MG63 (cell line): ENCODE measurements around the gene DIDO1. TPM values are rescaled to one million over a fixed set of nuclear protein-coding genes. Genes with fewer than 3 reads are reported as not detected.
"Not testable (repeated sequence)": the region's sequence is repeated elsewhere in the genome, so short reads cannot be mapped to it uniquely, and the experiment has no call there.

Experiments
- DNase-seq: peaks from one replicate; pipeline ENCODE4 v3.0.0-alpha.2; 2020
- H3K27me3 ChIP-seq: fragments of 250-450 bp; sonication (Bioruptor Pico); 2 replicates; pipeline ENCODE4 v1.5.1; 2020; ENCODE audit warnings: mild to moderate bottlenecking, moderate library complexity
- H3K36me3 ChIP-seq: fragments of 250-450 bp; sonication (Bioruptor Pico); 2 replicates; pipeline ENCODE4 v1.5.1; 2020; ENCODE audit warnings: mild to moderate bottlenecking, moderate library complexity
- H3K4me3 ChIP-seq: fragments of 250-450 bp; sonication (Bioruptor Pico); 2 replicates; pipeline ENCODE4 v1.5.1; 2020; ENCODE audit warnings: mild to moderate bottlenecking, moderate library complexity
- H3K9me3 ChIP-seq: fragments of 250-450 bp; sonication (Bioruptor Pico); 2 replicates; pipeline ENCODE4 v1.5.1; 2020; ENCODE audit warnings: mild to moderate bottlenecking, moderate library complexity
- total RNA-seq: library from RNA; depleted of rRNA; stranded (reverse); fragments of >200 nt; shearing (Covaris generic); gene quantifications from 2 replicates; pipeline ENCODE4 v1.2.3, GENCODE V29; 2014; ENCODE audit warnings: low replicate concordance

DIDO1 gene
- total RNA-seq, 1 experiment from 2014 or later: 21.2 TPM

DNA sequence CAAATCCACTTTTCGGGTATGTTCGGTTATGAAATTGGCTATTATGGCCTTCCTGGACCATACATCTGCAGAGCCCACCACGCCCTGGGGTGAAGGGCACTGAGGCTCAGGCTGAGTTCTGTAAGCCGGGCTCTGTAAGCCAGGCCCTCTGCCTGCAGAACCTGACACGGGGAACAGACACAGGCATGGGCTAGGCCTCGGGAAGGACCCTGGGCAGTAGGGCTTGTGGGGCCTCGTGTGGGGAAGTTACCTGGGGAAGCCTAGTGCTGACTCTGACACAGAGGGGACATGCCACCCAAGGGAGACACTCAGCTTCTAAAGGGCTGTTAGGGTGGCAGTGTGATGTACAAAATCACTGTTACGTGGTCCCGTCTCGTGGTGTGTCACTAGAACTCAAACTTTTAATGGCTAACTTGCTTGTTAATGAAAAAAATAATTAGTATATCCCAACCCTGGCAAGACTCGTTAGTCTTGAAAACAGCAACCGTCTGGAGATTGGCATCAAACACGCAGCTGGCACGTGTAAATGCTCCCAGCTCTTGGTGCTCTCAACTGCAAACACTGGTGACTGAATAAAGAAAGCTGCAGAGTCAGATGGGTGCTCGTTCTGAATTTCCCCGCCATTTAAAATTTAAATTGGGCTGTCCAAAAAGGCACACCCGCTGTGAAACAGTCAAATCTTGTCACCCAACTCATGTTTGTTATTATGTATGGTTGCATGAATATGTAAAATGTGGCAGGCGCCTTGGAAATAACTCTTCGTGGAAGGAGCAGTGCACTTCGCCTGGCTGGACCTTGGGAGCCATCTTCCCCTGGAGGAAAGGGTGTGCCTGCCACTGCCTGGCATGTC, 41.0 kb downstream of the DIDO1 start:
- H3K27me3 ChIP-seq: no peaks in the 10 kb centered on the region
- DNase-seq: no peak
- no peak overlapping the region for H3K4me3 ChIP-seq
- peaks cover 62% of the 10 kb centered on the region for H3K36me3 ChIP-seq
- no peaks in the 10 kb centered on the region for H3K9me3 ChIP-seq

DNA sequence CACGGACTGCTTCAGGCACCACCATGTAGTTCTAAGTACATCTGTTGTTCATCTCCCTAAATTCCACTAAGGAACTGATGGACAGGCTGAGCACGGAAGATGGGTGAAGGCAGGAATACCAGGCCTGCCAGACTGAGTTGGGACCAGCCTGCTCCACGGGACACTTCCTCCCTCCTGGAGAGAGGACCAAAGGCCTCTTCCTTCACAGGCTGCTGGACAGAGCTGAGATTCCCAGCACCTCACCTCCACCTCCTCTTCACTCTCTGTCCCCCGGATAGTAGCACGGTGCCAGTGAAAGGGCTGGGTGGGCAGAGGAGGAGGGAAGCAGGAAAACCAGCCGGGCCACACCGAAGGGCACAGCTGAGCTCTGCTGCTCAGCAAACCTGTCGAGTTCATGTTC, 41.7 kb downstream of the DIDO1 start:
- DNase-seq: no peak
- no peak overlapping the region for H3K4me3 ChIP-seq
- peaks cover 62% of the 10 kb centered on the region for H3K36me3 ChIP-seq
- no peaks in the 10 kb centered on the region for H3K9me3 ChIP-seq
- no peaks in the 10 kb centered on the region for H3K27me3 ChIP-seq

DNA sequence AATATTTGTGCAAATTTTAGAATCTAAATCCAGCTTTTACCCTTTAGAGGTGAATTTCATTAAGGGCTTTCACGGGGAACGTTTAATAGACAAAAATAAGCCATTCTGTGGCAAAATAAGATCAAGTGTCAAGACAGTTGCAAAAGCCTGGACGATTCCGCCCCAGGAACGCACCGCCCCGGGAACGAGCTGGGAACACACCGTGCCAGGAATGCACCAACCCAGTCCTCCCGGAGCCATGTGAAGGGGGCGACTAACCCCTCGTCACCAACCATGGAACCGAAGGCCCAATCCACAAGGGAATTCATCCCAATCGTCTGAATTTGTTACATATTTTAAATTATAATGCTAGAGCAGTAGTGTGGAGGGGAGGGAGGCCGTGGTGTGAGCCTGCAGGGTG, 43.9 kb downstream of the DIDO1 start:
- no peak for DNase-seq
- Histone ChIP-seq H3K27me3 (no peaks in the 10 kb centered on the region), H3K36me3 (peaks cover 41% of the 10 kb centered on the region), H3K9me3 (no peaks in the 10 kb centered on the region), H3K4me3 (no peak overlapping the region)

DNA sequence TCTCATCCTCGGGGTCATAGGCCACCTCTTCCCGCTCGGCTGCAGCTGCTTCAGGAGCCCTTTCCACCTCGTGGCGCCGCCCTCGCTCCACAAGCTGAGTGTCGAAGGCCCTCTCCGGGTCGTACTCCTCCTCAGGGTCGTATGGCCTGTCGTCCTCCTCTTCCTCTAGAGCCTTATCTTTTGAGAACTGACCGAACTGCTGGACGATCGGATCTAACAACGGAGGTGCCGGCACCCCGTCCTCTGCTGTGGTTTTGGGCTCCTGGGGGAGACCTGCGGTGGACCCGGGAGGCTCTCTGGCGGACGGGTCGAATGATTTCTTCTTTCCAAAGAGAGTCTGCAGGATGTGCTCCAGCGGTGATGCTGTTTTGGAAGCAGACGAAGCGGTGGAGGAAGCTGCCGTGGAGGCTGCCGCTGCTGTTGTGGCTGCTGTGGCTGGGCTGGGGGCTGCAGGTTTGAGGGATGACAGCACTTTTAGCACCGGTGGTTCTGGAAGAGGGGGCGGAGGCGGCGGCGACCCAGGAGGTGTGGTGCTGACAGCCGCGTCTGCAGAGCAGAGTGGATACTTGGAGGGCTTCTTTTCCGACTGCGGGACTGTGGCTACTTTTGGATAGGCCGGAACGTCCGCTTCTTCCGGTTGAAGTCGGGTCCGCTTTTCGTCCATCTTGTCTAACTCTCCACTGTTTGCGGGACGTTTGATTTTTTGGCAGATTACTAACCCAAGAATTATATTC, 44.5 kb downstream of the DIDO1 start:
- H3K9me3 ChIP-seq: no peaks in the 10 kb centered on the region
- DNase-seq: no peak
- peaks cover 35% of the 10 kb centered on the region for H3K36me3 ChIP-seq
- no peaks in the 10 kb centered on the region for H3K27me3 ChIP-seq
- H3K4me3 ChIP-seq: no peak overlapping the region

DNA sequence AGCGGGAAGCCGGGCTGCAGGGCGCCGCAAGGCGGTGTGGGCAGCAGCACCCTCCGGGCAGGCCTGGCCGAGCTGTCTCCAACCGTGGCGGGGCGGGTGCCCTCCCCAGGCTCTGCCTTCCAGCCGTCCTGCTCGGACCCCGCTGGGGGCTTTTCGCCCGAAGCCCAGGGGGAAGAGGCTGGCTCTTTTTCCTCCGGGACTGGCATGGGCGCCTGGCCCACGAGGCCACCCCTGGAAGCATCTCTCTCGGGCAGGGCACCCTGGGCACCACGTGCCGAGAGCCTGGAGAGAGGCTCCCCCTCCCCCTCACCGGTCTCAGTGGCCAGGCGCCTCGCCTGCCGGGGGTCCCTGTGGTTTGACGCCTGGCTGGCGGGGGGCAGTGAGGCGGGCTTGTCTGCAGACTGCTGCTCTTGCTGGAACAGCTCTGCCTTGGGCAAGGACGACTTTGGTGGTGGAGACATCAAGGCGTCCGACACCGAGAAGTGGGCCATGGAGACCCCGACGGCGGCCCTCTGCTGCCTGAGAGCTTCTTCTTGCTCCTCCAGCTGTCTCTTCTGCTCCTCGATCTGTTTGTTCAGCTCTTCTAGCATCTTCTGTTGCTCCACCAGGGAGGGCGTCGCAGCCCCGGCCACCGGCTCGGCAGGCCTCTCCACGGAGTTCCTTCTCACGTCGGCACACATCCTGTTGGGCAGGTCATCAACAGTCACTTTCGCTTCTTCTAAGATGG, 45.2 kb downstream of the DIDO1 start:
- Histone ChIP-seq H3K27me3 (no peaks in the 10 kb centered on the region), H3K9me3 (no peaks in the 10 kb centered on the region), H3K4me3 (no peak overlapping the region), H3K36me3 (peaks cover 28% of the 10 kb centered on the region)
- DNase-seq: no peak

DNA sequence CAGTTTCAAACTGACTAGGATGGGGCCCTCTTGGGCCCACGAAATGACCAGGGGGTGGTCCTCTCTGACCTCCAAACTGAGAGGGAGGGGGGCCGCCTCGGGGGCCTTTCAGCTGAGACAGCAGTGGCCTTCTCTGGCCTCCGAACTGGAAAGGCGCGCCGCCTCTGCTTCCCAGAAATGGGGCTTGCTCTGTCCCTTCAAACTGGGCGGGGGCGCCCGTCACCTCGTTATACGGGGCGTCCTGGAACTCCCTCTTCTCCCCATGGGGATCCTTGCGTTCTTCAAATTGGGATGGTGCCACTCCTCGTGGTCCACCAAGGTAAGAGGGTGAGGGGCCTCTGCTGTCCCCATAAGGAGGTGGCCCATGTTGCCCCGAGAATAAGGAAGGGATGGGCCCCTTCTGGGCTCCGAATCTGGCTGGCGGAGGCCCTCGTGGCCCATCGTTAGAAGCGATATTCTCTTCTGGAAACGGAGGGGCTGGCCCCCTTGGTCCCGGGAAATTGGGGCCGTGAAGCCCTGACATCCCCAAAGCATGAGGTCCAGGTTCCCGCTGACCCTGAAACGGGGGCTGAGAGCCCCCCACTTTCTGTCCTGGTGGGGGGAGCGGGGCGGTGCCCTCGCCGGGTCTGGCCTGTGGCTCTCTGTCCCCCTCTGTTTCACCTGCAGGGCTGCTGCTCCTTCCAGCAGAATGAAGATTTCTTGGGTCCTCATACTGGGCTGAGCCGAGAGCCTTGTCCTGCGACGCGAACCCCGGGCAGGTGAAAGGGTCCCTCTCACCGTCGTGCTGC, 46.0 kb downstream of the DIDO1 start:
- Histone ChIP-seq H3K27me3 (no peaks in the 10 kb centered on the region), H3K4me3 (no peak overlapping the region), H3K9me3 (no peaks in the 10 kb centered on the region), H3K36me3 (peaks cover 20% of the 10 kb centered on the region)
- no peak for DNase-seq

DNA sequence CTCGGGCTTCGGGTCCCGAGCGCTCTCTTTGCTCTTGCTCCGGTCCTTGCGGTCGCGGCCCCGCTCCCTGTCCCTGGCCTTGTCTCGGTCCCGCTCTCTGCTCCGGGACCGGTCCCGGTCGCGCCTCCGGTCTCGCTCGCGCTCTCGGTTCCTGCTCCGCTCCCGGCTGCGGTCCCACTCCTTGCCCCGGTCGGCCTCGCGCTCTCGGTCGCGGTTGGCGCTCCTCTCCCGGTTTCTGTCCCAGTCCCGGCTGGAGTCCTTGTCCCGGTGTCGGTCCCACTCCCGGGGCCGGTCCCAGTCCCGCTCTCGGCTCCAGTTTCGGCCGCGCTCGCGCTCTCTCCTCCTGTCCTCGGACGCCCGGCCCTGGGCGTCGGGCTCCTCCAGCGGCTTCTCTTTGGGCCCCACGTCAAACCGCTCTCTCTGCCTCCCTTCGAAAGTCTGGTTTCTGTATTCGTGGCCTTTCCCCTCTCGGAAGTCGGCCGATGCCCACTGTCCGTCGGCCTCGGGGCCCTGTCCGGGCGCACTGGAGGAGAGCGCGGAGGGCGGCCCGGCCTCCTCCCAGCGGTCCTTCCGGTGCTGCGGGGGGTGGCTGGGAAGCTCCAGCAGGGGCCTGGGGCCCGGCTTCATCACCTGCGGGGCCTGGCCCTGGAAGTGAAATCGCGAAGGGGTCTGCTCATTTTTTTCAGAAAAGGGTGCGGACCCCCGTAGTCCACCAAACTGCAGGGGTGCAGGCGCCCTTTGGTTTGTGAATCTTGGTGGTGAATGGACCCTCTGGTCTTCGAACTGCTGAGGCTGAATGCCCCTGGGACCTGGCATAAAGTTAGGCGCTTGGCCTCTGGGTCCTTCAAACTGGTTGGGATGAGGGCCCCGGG, 46.8 kb downstream of the DIDO1 start:
- Histone ChIP-seq H3K27me3 (no peaks in the 10 kb centered on the region), H3K4me3 (no peak overlapping the region), H3K9me3 (no peaks in the 10 kb centered on the region), H3K36me3 (peaks cover 20% of the 10 kb centered on the region)
- DNase-seq: no peak

DNA sequence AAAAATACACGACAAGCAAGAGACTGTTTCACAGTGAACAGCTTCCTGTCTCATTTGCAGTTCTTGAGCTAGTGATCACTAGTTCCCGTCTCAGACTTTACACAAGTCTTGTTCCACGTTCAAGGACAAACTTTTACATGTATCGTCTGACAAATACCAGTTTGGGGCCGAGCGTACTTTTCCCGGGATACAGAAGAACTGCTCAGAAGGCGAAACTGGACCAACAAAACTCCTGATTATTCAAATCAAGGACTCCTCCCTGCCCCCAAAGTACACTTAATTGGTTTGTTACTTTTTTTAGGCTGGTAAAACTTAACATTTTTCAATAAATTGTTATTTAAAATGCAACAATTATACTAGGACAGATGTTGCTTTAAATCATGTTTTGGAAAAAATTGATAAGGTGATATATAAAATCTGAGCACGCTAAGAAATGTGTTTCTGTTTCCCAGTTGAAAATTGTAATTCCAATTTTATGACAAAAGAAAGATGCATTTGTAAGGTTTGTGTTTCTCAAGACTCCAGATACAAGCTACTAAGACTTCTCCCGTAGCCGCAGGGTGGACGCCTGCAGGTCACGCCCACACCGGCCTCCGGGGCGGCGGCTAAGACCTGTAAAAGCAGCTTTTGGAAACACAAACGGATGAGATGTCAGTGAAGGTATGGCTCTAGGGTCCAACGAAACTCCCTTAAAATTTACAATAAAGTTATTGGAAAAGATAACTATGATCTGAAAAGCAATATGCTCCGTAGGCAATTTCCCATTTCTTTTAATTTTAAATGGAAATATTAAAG, 47.9 kb downstream of the DIDO1 start:
- no peak overlapping the region for H3K4me3 ChIP-seq
- H3K27me3 ChIP-seq: no peaks in the 10 kb centered on the region
- no peaks in the 10 kb centered on the region for H3K9me3 ChIP-seq
- DNase-seq: no peak
- peaks cover 20% of the 10 kb centered on the region for H3K36me3 ChIP-seq

DNA sequence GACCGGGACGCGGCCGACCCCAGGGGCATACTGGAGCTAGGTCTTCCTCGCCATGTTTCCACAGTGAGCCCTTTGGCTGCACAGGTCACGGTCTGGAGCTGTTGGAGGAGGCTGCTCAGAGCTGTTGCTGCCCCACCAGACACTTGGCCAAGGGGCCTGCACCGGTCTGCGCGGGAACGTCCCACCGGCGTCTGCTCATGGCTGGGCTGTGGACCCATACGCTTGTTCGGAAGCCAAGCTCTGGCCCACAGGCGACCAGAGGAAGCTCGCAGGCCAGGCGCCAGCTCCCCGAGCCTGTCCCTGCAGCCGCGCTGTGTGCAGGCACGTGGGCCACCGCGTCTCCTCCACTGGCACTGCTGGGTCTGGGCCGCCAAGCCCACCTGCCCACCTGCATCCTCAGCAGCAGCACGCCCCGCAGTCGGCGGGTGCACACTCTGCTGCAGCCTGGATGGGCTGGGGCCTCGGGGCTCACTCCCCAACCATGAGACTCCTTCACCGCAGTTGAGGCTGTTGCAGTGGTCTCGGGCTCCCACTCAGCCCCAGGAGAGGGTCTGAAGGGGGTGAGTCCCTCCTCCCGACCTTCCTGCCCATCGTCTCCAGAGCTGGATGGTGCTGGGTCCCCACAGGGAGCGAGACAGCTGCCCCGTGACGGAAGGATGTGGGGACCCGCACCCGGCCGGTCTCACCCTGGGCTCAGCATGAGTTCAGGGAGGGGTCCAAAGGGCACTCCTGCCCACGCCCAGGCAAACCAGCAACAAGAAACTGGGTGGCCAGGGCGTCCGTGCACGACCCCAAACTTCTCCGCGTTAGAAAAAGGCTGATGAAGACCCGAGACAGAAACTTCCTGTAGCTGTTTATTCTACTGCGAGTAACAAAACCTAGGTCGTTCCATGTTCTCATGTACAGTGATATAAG, 49.1 kb downstream of the DIDO1 start:
- H3K4me3 ChIP-seq: no peak overlapping the region
- H3K9me3 ChIP-seq: no peaks in the 10 kb centered on the region
- H3K27me3 ChIP-seq: no peaks in the 10 kb centered on the region
- DNase-seq: no peak
- H3K36me3 ChIP-seq: peaks cover 20% of the 10 kb centered on the region

DNA sequence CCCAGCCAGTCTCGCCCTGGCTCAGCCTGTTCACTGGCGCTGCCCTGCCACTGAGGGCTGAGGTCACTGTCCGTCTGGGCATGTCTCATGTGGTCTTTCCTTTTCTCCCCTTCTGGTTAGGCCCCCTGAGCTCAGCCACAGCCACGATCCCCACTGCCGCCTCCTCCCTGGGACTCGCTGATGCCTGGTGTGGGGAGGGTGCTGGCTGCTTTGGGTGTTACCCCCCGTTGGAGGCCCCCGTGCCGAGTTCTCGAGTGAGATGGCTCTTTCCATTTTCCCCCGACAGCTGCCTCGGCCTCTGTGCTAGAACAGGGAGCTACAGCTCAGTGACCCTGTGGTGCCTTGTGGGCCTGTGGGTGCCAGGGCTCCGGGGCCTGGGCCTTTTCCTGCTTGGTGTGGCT, 49.8 kb downstream of the DIDO1 start:
- H3K27me3 ChIP-seq: no peaks in the 10 kb centered on the region
- no peak for DNase-seq
- no peaks in the 10 kb centered on the region for H3K9me3 ChIP-seq
- peaks cover 19% of the 10 kb centered on the region for H3K36me3 ChIP-seq
- H3K4me3 ChIP-seq: no peak overlapping the region

DNA sequence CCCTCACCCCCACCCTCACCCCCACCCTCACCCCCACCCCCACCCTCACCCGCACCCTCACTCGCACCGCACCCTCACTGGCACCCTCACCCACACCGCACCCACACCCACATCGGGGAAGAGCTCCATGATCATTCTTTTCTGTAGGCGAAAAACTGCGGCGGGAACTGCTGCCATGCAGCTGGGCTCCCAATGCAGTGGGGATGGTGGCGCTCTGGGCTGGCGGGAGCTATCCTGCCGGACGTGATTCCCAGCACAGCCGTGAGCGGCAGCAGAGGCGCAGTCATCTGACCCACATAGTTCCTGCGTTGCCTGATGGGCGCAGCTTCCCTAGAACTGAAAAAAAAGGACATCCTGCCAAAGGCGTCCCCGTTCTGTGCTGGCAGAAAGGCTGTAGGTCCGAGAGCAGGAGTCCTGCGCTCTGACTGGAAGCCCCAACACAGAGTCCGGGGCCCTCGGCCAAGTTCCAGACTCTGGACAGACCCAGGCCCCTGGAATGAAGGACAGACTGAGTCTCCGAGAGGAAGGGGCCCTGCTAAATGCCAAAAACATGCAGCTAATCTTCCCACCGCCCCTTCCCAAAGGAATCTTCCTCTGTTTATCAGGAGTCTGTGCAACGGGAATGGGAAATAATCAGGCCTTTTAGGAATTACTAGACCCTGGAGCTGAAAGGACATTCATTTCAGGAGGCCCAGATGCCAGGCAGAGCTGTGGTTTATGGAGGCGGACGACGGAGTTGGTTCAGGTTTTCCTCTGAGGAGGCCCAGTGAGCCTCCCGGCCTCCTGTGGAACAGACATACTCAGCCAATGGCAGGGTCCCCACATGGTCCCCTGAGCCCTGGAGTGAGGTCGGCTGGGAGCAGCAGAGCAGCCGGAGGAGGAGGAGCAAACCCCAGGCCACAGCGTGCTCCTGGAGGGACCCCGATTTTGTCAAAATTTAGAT, 50.6 kb downstream of the DIDO1 start:
- H3K36me3 ChIP-seq: peaks cover 11% of the 10 kb centered on the region
- peak overlapping the region; percentile 31 for H3K4me3 ChIP-seq
- no peaks in the 10 kb centered on the region for H3K9me3 ChIP-seq
- DNase-seq: peak; percentile 93
- no peaks in the 10 kb centered on the region for H3K27me3 ChIP-seq

DNA sequence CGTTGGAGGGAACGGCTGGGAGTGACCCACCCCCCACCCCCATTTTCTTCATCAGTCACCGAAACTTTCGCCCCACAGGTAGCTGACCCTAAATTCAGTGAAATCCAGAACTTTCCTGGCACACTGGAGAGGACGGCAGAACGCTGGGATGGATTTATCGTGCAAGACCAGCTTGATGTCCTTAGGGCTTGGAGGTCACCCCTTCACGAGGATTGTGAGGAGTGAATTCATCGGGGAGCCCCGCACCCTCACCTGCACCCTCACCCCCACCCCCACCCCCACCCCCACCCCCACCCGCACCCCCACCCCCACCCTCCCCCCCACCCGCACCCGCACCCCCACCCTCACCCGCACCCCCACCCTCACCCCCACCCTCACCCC, 51.4 kb downstream of the DIDO1 start:
- H3K36me3 ChIP-seq: peaks cover 4% of the 10 kb centered on the region
- DNase-seq: no peak
- no peaks in the 10 kb centered on the region for H3K27me3 ChIP-seq
- H3K9me3 ChIP-seq: no peaks in the 10 kb centered on the region; the same call in 1 of the 2 replicates
- H3K4me3 ChIP-seq: no peak overlapping the region

DNA sequence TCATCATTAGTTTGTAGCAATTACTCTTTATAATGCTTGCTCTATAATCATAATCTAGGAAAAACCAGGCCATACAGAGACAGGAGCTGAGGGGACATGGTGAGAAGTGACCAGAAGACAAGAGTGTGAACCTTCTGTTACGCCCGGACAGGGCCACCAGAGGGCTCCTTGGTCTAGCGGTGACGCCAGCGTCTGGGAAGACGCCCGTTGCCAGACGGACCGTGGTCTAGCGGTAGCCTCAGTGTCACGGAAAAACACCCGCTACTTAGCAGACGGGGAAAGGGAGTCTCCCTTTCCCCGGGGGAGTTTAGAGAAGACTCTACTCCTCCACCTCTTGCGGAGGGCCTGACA, 52.6 kb downstream of the DIDO1 start:
- not testable (repeated sequence) for H3K27me3 ChIP-seq, H3K9me3 ChIP-seq, H3K36me3 ChIP-seq, H3K4me3 ChIP-seq
- peak; percentile 59 for DNase-seq
